H1 (cell line): ENCODE results near the gene NEURL1.

Source experiments
- CBX5 ChIP-seq: fragments of 300-800, 300-1000 bp; sonication (generic); IDR thresholded peaks from 2 replicates; pipeline ENCODE4 v1.7.1; 2016; ENCODE audit warnings: antibody characterized with exemption, low read length, low read depth
- CTBP2 ChIP-seq: IDR thresholded peaks from 2 replicates; pipeline ENCODE4 v1.7.0; 2011; ENCODE audit warnings: borderline replicate concordance, mild to moderate bottlenecking, moderate library complexity, mixed read lengths, low read length; ENCODE audit not compliant: insufficient read depth, insufficient read length
- HDAC2 ChIP-seq, 2 experiments: fragments of 300-600 bp in 1 of 2; sonication (generic) in 1 of 2; IDR thresholded peaks; 2 replicates each; pipeline ENCODE4 v1.6.1; 2011 to 2012; ENCODE audit warnings: low read depth in 2 of 2, low read length in 2 of 2, mild to moderate bottlenecking in 2 of 2, moderate library complexity in 2 of 2, borderline replicate concordance in 1 of 2, inconsistent platforms in 1 of 2
- JUN ChIP-seq: IDR thresholded peaks from 2 replicates; pipeline ENCODE4 v1.6.1; 2011; ENCODE audit warnings: low read depth, mild to moderate bottlenecking, improper control_type of control experiment, low read length
- MAFK ChIP-seq: IDR thresholded peaks from 2 replicates; pipeline ENCODE4 v1.6.1; 2012; ENCODE audit warnings: low read depth, mild to moderate bottlenecking, improper control_type of control experiment, low read length
- NRF1 ChIP-seq: IDR thresholded peaks from 2 replicates; pipeline ENCODE4 v1.6.1; 2011; ENCODE audit warnings: mild to moderate bottlenecking, low read depth, low read length, improper control_type of control experiment
- POLR2A ChIP-seq, 2 experiments: IDR thresholded peaks; 1 replicate in 1 of 2; 2 replicates in 1 of 2; pipeline ENCODE4 v1.6.1; 2011; ENCODE audit warnings: low read depth in 2 of 2, low read length in 2 of 2, mild to moderate bottlenecking in 2 of 2; ENCODE audit errors: control extremely low read depth in 1 of 2
- RAD21 ChIP-seq, 2 experiments: IDR thresholded peaks in 1 of 2; conservative IDR thresholded peaks in 1 of 2; 2 replicates each; pipeline ENCODE4 v1.6.1; 2011; ENCODE audit warnings: low read depth in 2 of 2, low read length in 2 of 2, improper control_type of control experiment in 1 of 2, inconsistent platforms in 1 of 2, mild to moderate bottlenecking in 1 of 2, moderate library complexity in 1 of 2
- RFX5 ChIP-seq: IDR thresholded peaks from 2 replicates; pipeline ENCODE4 v1.6.1; 2011; ENCODE audit warnings: low read depth, low read length, improper control_type of control experiment, borderline replicate concordance
- SAP30 ChIP-seq: fragments of 300-600 bp; sonication (generic); IDR thresholded peaks from 2 replicates; pipeline ENCODE4 v1.7.1; 2012; ENCODE audit warnings: low read length, moderate library complexity, mild to moderate bottlenecking, inconsistent platforms; ENCODE audit not compliant: insufficient read depth, insufficient replicate concordance
- SP2 ChIP-seq: IDR thresholded peaks from 2 replicates; pipeline ENCODE4 v1.6.1; 2012; ENCODE audit warnings: mild to moderate bottlenecking, low read length, inconsistent platforms
- TAF1 ChIP-seq: IDR thresholded peaks from 2 replicates; pipeline ENCODE4 v1.6.1; 2011; ENCODE audit warnings: mild to moderate bottlenecking, low read depth, low read length
- ZNF274 ChIP-seq: IDR thresholded peaks from 2 replicates; pipeline ENCODE4 v1.7.0; 2012; ENCODE audit warnings: low read length, borderline replicate concordance; ENCODE audit errors: extremely low read depth
- TF ChIP-seq, protein P1 (sequence below), 3 experiments: IDR thresholded peaks; 1 replicate in 2 of 3; 2 replicates in 1 of 3; pipeline versions ENCODE4 v1.5.1 to v1.6.1; 2011; ENCODE audit warnings: low read length in 3 of 3, mild to moderate bottlenecking in 3 of 3, inconsistent platforms in 2 of 3, low read depth in 1 of 3, moderate library complexity in 1 of 3; ENCODE audit not compliant: insufficient read depth in 1 of 3; ENCODE audit errors: control extremely low read depth in 1 of 3

DNA sequence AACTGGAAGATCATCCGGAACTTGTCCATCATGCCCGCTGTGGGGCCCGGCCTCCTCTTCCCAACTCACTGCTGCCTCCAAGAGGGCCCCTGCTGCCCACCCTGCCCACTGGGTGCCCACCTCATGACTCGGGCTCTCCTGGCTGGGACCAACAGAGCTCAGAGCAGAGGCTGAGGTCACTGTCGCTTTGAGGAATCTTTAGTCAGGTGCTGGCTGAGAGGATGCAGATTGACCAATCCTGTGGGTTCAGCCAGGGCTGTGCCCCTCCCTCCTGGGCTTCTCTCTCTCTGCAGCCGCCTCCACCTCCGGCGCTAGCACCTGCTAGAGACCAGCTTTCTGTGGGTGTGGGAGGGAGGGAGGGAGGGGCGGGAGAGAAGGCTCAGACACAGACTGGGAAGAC is 34.8 kb upstream of the NEURL1 start, which contains the start of gene CALHM1:
- no peak for TF ChIP-seq MAFK
- TF ChIP-seq NRF1: no peak
- TF ChIP-seq, protein P1, sequence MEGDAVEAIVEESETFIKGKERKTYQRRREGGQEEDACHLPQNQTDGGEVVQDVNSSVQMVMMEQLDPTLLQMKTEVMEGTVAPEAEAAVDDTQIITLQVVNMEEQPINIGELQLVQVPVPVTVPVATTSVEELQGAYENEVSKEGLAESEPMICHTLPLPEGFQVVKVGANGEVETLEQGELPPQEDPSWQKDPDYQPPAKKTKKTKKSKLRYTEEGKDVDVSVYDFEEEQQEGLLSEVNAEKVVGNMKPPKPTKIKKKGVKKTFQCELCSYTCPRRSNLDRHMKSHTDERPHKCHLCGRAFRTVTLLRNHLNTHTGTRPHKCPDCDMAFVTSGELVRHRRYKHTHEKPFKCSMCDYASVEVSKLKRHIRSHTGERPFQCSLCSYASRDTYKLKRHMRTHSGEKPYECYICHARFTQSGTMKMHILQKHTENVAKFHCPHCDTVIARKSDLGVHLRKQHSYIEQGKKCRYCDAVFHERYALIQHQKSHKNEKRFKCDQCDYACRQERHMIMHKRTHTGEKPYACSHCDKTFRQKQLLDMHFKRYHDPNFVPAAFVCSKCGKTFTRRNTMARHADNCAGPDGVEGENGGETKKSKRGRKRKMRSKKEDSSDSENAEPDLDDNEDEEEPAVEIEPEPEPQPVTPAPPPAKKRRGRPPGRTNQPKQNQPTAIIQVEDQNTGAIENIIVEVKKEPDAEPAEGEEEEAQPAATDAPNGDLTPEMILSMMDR (IDR thresholded peaks at IDR 0.05; ENCODE audit: control extremely low read depth in 1 of 3, insufficient read depth in 1 of 3, low read depth in 1 of 3, low read length in 3 of 3): no peak
- no peak for TF ChIP-seq SP2
- no peak for TF ChIP-seq TAF1
- no peak for TF ChIP-seq RFX5
- TF ChIP-seq POLR2A (IDR thresholded peaks at IDR 0.05; ENCODE audit: control extremely low read depth in 1 of 2, low read depth in 2 of 2, low read length in 2 of 2): no peak
- TF ChIP-seq HDAC2 (IDR thresholded peaks at IDR 0.05; ENCODE audit: borderline replicate concordance in 1 of 2, low read depth in 2 of 2, low read length in 2 of 2): no peak
- TF ChIP-seq JUN: no peak
- TF ChIP-seq SAP30: no peak
- no peak for TF ChIP-seq RAD21 (IDR thresholded peaks at IDR 0.05 in 1 of 2, conservative IDR thresholded peaks at IDR 0.05 in 1 of 2; ENCODE audit: low read depth in 2 of 2, low read length in 2 of 2)
- no peak for TF ChIP-seq CTBP2
- TF ChIP-seq CBX5: no peak
- TF ChIP-seq ZNF274: no peak
